GM12892 (cell line): ENCODE measurements around the gene DCTN5.

Experiments
- POLR2A ChIP-seq: IDR thresholded peaks from 2 replicates; pipeline ENCODE4 v1.6.1; 2011; ENCODE audit warnings: low read depth, low read length, control low read depth
- POLR2AphosphoS5 ChIP-seq: IDR thresholded peaks from 2 replicates; pipeline ENCODE4 v1.6.1; 2011; ENCODE audit warnings: low read depth, low read length, control low read depth

- TF ChIP-seq POLR2AphosphoS5 (no peak), POLR2A (no peak)
Measured at GRCh38 chr16:23694265-23694643, 53.0 kb downstream of the DCTN5 start.
